ENCODE data around the gene SMURF1.

DNA sequence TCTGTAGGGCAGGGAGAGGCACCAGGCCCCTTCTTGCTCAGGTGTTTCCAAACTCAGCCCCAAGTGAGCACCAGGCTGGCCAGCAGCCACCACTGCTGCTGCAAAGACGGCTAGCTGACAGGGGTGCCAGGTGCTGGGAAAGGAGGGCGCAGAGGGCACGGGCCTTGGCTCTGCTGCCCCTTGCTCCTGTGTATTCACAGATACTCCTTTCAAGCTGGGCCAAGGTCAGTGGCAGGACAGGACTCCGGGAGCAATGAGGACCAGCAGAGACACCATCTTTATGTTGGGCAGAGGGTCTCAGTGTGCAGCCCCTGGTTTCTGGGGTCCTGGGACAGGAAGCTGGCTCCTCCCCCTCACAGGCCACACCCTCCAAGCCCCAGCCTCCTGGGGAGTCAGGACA lies 110.1 kb downstream of the SMURF1 start:
- no peak for TF ChIP-seq POLR2AphosphoS5 (IDR thresholded peaks at IDR 0.05; ENCODE audit: low read depth, low read length)
- no peak; the same call in 1 of the 2 replicates for TF ChIP-seq POLR2A (IDR thresholded peaks at IDR 0.05; ENCODE audit: low read depth, low read length)
- TF ChIP-seq TAF1 (IDR thresholded peaks at IDR 0.05; ENCODE audit: low read depth, low read length) = no peak

All from GM12891 (cell line).